DOHH2 (cell line): ENCODE results near the gene PLXNC1.

Source experiments
- CTCF ChIP-seq: fragments of 200-600 bp; sonication (generic); IDR thresholded peaks from one replicate; pipeline ENCODE4 v1.5.1; 2014; ENCODE audit warnings: antibody characterized with exemption, mild to moderate bottlenecking, low read depth, low read length; ENCODE audit not compliant: poor library complexity, severe bottlenecking
- EZH2phosphoT487 ChIP-seq: fragments of 200-600 bp; sonication (generic); IDR thresholded peaks from 2 replicates; pipeline ENCODE4 v1.6.1; 2017; ENCODE audit warnings: borderline replicate concordance, mild to moderate bottlenecking, antibody characterized with exemption, low read length, moderate library complexity, mixed read lengths

GRCh38 chr12:94143438-94143837, 4.9 kb upstream of the PLXNC1 start:
- TF ChIP-seq CTCF (no peak), EZH2phosphoT487 (no peak)
